ENCODE measurements around the gene DUT. TPM values are rescaled to one million over a fixed set of nuclear protein-coding genes. Genes with fewer than 3 reads are reported as not detected.

DUT gene
- total RNA-seq, 1 experiment from 2014 or later = 84.1 TPM

DNA sequence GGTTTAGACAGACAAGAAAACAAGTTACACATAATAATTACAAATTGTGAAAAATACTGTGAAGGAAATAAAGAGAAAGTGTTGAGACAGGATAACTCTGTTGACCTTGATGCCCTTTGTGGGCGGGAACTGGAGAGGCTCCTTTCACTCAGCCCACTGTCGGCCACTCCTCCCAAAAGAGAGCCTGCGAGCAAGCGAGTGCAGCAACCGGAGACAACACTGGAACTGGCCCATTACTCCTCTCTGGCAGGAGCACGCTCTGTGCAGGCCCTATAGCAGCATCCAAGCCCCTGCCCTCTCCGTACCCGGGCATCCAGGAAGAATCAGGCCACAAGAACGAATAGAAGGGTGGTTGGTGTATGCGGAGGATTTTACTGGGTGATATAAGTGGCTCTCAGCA is 16.2 kb upstream of the DUT start:
- intact Hi-C loops (cut with micrococcal nuclease; ENCODE audit: unreplicated experiment) = no loop called here
- no TSS peak for BruUV-seq (replicated peaks)
- CTCF ChIA-PET = no interaction called here

DNA sequence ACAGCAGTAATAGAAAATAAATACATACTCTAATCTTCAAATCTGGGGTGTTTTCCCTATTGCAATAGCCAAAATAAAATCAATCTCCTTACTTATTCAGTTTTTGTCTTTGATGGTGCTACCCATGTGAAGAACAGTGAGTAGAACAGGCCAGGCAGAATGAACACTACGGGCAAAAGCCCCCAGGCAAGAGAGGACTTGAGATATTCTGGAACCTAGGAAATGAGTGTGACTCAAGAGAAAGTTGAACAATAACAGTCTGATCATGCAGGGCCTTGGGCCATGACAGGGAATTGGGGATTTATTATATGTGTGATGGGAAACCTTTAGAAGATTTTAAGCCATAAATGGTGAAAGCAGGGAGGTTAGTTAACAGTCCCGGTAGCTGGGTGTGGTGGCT is 14.0 kb upstream of the DUT start:
- Mint-ChIP-seq H3K9me3 (ENCODE audit: unreplicated experiment) (no peaks in the 10 kb centered on the region), H3K4me3 (ENCODE audit: unreplicated experiment) (no peak overlapping the region), H3K36me3 (ENCODE audit: insufficient read depth, unreplicated experiment) (no peaks in the 10 kb centered on the region), H3K27me3 (ENCODE audit: insufficient read depth, unreplicated experiment) (peaks cover 18% of the 10 kb centered on the region), H3K27ac (ENCODE audit: unreplicated experiment) (no peak overlapping the region), H3K4me1 (ENCODE audit: low read depth, unreplicated experiment) (no peaks in the 10 kb centered on the region)
- BruUV-seq (replicated peaks) = no TSS peak
- CTCF ChIA-PET = no interaction called here
- no peaks in the 10 kb centered on the region for H3K4me1 ChIP-seq
- H3K4me3 ChIP-seq (ENCODE audit: low read depth, low read length) = no peak overlapping the region
- intact Hi-C loops (cut with micrococcal nuclease; ENCODE audit: unreplicated experiment) = no loop called here
- POLR2A ChIA-PET = no interaction called here
- DNase-seq = no peak
- TF ChIP-seq, protein P1, sequence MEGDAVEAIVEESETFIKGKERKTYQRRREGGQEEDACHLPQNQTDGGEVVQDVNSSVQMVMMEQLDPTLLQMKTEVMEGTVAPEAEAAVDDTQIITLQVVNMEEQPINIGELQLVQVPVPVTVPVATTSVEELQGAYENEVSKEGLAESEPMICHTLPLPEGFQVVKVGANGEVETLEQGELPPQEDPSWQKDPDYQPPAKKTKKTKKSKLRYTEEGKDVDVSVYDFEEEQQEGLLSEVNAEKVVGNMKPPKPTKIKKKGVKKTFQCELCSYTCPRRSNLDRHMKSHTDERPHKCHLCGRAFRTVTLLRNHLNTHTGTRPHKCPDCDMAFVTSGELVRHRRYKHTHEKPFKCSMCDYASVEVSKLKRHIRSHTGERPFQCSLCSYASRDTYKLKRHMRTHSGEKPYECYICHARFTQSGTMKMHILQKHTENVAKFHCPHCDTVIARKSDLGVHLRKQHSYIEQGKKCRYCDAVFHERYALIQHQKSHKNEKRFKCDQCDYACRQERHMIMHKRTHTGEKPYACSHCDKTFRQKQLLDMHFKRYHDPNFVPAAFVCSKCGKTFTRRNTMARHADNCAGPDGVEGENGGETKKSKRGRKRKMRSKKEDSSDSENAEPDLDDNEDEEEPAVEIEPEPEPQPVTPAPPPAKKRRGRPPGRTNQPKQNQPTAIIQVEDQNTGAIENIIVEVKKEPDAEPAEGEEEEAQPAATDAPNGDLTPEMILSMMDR (IDR thresholded peaks at IDR 0.05; ENCODE audit: insufficient read depth in 1 of 2, low read depth in 1 of 2, low read length in 1 of 2, severe bottlenecking in 1 of 2, unreplicated experiment in 1 of 2) = no peak
- H3K36me3 ChIP-seq (ENCODE audit: control insufficient read depth, insufficient read depth, low read length) = no peaks in the 10 kb centered on the region
- H3K9me3 ChIP-seq = no peaks in the 10 kb centered on the region
- H3K27me3 ChIP-seq (replicated peaks; ENCODE audit: control insufficient read depth, insufficient read depth, low read length) = no peaks in the 10 kb centered on the region

More for the DNA sequence above, 16.2 kb upstream of the DUT start:
- Histone ChIP-seq H3K4me1 (no peaks in the 10 kb centered on the region), H3K9me3 (no peaks in the 10 kb centered on the region), H3K27me3 (replicated peaks; ENCODE audit: control insufficient read depth, insufficient read depth, low read length) (no peaks in the 10 kb centered on the region), H3K4me3 (ENCODE audit: low read depth, low read length) (no peak overlapping the region), H3K36me3 (ENCODE audit: control insufficient read depth, insufficient read depth, low read length) (no peaks in the 10 kb centered on the region)
- Mint-ChIP-seq H3K27ac (ENCODE audit: unreplicated experiment) (no peak overlapping the region), H3K36me3 (ENCODE audit: insufficient read depth, unreplicated experiment) (no peaks in the 10 kb centered on the region), H3K27me3 (ENCODE audit: insufficient read depth, unreplicated experiment) (peaks cover 18% of the 10 kb centered on the region), H3K9me3 (ENCODE audit: unreplicated experiment) (no peaks in the 10 kb centered on the region), H3K4me3 (ENCODE audit: unreplicated experiment) (no peak overlapping the region), H3K4me1 (ENCODE audit: low read depth, unreplicated experiment) (no peaks in the 10 kb centered on the region)
- DNase-seq = no peak
- POLR2A ChIA-PET = no interaction called here
- TF ChIP-seq, protein P1 (IDR thresholded peaks at IDR 0.05; ENCODE audit: insufficient read depth in 1 of 2, low read depth in 1 of 2, low read length in 1 of 2, severe bottlenecking in 1 of 2, unreplicated experiment in 1 of 2) = no peak

DNA sequence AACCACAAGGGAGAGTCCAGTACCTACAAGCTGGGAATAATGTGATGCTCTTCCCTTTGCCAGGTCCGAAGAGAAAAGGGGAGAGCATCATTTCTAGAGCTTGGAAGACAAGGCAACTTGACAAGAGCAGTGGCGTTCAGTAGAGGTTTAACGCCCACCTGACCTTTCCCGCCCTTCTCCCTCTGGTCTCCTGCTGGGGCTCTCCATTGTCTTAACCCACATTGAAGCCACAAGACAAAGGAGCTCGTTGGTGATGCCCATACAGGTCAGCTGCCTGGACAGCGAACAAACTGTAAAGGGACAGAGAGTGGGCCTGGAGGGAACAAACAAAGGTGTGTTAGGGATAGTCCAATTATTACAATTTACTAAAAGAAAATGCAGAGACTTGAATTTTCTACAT is 13.1 kb upstream of the DUT start:
- ChIA-PET POLR2A (no interaction called here), CTCF (no interaction called here)
- TF ChIP-seq, protein P1 (IDR thresholded peaks at IDR 0.05; ENCODE audit: insufficient read depth in 1 of 2, low read depth in 1 of 2, low read length in 1 of 2, severe bottlenecking in 1 of 2, unreplicated experiment in 1 of 2) = no peak
- no peaks in the 10 kb centered on the region for H3K36me3 ChIP-seq (ENCODE audit: control insufficient read depth, insufficient read depth, low read length)
- intact Hi-C loops (cut with micrococcal nuclease; ENCODE audit: unreplicated experiment) = no loop called here
- no peaks in the 10 kb centered on the region for H3K36me3 Mint-ChIP-seq (ENCODE audit: insufficient read depth, unreplicated experiment)
- no peaks in the 10 kb centered on the region for H3K4me1 Mint-ChIP-seq (ENCODE audit: low read depth, unreplicated experiment)
- H3K4me3 ChIP-seq (ENCODE audit: low read depth, low read length) = no peak overlapping the region
- no peaks in the 10 kb centered on the region for H3K9me3 Mint-ChIP-seq (ENCODE audit: unreplicated experiment)
- no peak overlapping the region for H3K27ac Mint-ChIP-seq (ENCODE audit: unreplicated experiment)
- H3K27me3 ChIP-seq (replicated peaks; ENCODE audit: control insufficient read depth, insufficient read depth, low read length) = no peaks in the 10 kb centered on the region
- H3K4me1 ChIP-seq = no peaks in the 10 kb centered on the region
- no peak for DNase-seq
- BruUV-seq (replicated peaks) = no TSS peak
- H3K4me3 Mint-ChIP-seq (ENCODE audit: unreplicated experiment) = no peak overlapping the region
- H3K27me3 Mint-ChIP-seq (ENCODE audit: insufficient read depth, unreplicated experiment) = peaks cover 16% of the 10 kb centered on the region
- H3K9me3 ChIP-seq = no peaks in the 10 kb centered on the region
